Testis (tissue), 3 donors: ENCODE data around the gene NPAS2. TPM values are rescaled to one million over a fixed set of nuclear protein-coding genes. Genes with fewer than 3 reads are reported as not detected.

Experiments
- DNase-seq: peaks from one replicate; pipeline ENCODE4 v3.0.0-alpha.2; 2019
- H3K27ac ChIP-seq, 2 donors: fragments of 200-600 bp; sonication (generic); one replicate each; pipeline ENCODE4 v1.5.1; 2019
- H3K27me3 ChIP-seq: fragments of 200-600 bp; sonication (generic); one replicate; pipeline ENCODE4 v1.5.1; 2019
- H3K36me3 ChIP-seq: fragments of 200-600 bp; sonication (generic); one replicate; pipeline ENCODE4 v1.5.1; 2017; ENCODE audit warnings: low read depth; ENCODE audit errors: missing control alignments
- H3K4me1 ChIP-seq: fragments of 200-600 bp; sonication (generic); one replicate; pipeline ENCODE4 v1.5.1; 2019
- H3K4me3 ChIP-seq, 2 donors: fragments of 200-600 bp; sonication (generic); one replicate each; pipeline ENCODE4 v1.5.1; 2017 to 2019
- H3K9me3 ChIP-seq: fragments of 200-600 bp; sonication (generic); one replicate; pipeline ENCODE4 v1.5.1; 2017
- CTCF ChIP-seq, 3 experiments: fragments of 450-650 bp in 2 of 3; fragments of 200-600 bp in 1 of 3; sonication (generic) in 1 of 3; IDR thresholded peaks; one replicate each; pipeline ENCODE4 v1.5.1; 2016 to 2019; ENCODE audit warnings: antibody characterized with exemption in 3 of 3, mild to moderate bottlenecking in 2 of 3, moderate library complexity in 1 of 3
- POLR2A ChIP-seq: fragments of 450-650 bp; IDR thresholded peaks from one replicate; pipeline ENCODE4 v1.6.1; 2017; ENCODE audit warnings: antibody characterized with exemption, mild to moderate bottlenecking, moderate library complexity
- WGBS, 2 donors: methylation state at CpG; one replicate each; pipeline ENCODE4 v1.1.5; 2018; 5-methylcytosine and 5-hydroxymethylcytosine counted together
- intact Hi-C: fragments of 100-400 bp; cut with DNase I; formaldehyde crosslinking; loops from one replicate; pipeline ENCODE4 v1.15.1; 2023; ENCODE audit warnings: low total_unique reads
- polyA plus RNA-seq: library from polyadenylated mRNA; stranded (reverse); fragments of 350-450 nt; fragmentation: Illumina TruSeq; extraction: RNeasy Lipid Tissue Mini Kit (QIAGEN cat#74804); gene quantifications from one replicate; pipeline ENCODE4 v1.2.3, GENCODE V29; 2014; ENCODE audit warnings: low read depth, low replicate concordance; ENCODE audit not compliant: insufficient read depth
- total RNA-seq, 2 donors: library from RNA; depleted of rRNA; stranded (reverse); fragments of >200 nt; gene quantifications; one replicate each; pipeline ENCODE4 v1.2.3, GENCODE V29; 2016

Gene NPAS2
- total and polyA plus RNA-seq, 3 donors from 2014 or later: 20.4 to 64.2 (median 46.7) TPM

DNA sequence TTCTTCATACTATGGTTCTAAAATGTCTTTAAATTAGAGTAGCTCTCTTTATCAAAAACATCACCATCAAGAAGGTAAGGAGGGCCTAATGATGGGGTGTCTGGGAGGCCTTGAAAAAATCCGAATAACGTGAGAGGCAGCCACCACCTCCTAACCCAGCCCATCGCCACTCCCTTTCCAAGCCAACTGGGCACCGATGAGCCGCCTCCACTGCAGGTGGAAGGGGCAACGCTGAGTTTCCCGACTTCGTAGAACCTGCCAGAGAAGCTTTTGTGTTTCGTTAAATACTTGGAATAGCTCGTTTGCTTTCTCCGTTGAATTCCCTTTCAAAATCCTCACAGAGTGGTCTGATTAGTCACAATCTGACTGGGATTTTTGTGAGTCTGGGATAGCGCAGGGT, 160.1 kb downstream of the NPAS2 start:
- H3K4me1 ChIP-seq: peaks cover 6% of the 10 kb centered on the region
- TF ChIP-seq CTCF (IDR thresholded peaks at IDR 0.05) (no peak), POLR2A (no peak)
- WGBS, 2 donors: 91 to 93% methylated on average over 12 of the region's 12 CpGs
- H3K9me3 ChIP-seq: no peaks in the 10 kb centered on the region
- no peak overlapping the region for H3K27ac ChIP-seq
- DNase-seq: no peak
- no peak overlapping the region for H3K4me3 ChIP-seq
- no peaks in the 10 kb centered on the region for H3K36me3 ChIP-seq
- no peaks in the 10 kb centered on the region for H3K27me3 ChIP-seq
- intact Hi-C loops: loop anchor here (5.0 to 10.0 kb wide), 2 partner anchors 245 to 373 kb away; no protein-coding TSS in a partner anchor

- Histone ChIP-seq H3K9me3 (no peaks in the 10 kb centered on the region), H3K4me3 (no peak overlapping the region), H3K27ac (no peak overlapping the region), H3K27me3 (no peaks in the 10 kb centered on the region), H3K36me3 (no peaks in the 10 kb centered on the region), H3K4me1 (peaks cover 6% of the 10 kb centered on the region)
- WGBS, 2 donors: 88 to 90% methylated on average over 2 of the region's 2 CpGs
- intact Hi-C loops: loop anchor here (5.0 to 10.0 kb wide), 2 partner anchors 246 to 374 kb away; no protein-coding TSS in a partner anchor
- no peak for DNase-seq
- no peak for TF ChIP-seq POLR2A
- no peak for TF ChIP-seq CTCF (IDR thresholded peaks at IDR 0.05)
Observed at GRCh38 chr2:100981011-100981410, 161.1 kb downstream of the NPAS2 start.

DNA sequence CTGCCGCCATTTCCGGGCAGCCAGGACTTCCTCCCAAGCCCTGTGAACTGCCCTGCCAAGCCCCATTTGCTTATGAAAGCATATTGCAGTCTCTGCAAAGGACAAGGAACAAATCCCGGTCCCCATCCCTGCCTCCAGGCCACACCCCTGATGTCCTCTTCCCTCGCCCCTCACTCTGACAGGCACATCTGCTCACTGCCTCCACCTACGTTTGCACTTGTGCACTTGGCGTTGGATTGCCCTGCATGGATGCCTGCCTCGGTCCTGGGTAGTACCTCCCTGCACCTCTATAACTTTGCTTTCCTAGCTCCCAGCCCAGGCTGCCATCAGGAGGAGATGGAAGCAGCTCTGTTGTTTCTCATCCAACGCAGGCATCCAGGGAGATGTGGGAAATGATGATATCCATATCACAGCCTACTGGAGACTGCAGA, 162.5 kb downstream of the NPAS2 start:
- WGBS, 2 donors: 80 to 94% methylated on average over 6 to 8 of the region's 8 CpGs
- intact Hi-C loops: loop anchor here (5.0 to 10.0 kb wide), 2 partner anchors 248 to 375 kb away; no protein-coding TSS in a partner anchor

GRCh38 chr2:100983201-100983600, 163.3 kb downstream of the NPAS2 start:
- TF ChIP-seq POLR2A: no peak
- no peak for TF ChIP-seq CTCF (IDR thresholded peaks at IDR 0.05)
- WGBS, 2 donors: 91 to 100% methylated on average over 8 to 12 of the region's 12 CpGs
- Histone ChIP-seq H3K4me1 (peaks cover 6% of the 10 kb centered on the region), H3K27me3 (no peaks in the 10 kb centered on the region), H3K4me3 (no peak overlapping the region), H3K36me3 (no peaks in the 10 kb centered on the region), H3K9me3 (no peaks in the 10 kb centered on the region), H3K27ac (peak overlapping the region in 1 of 2 donors; percentile 77)
- intact Hi-C loops: loop anchor here (5.0 to 10.0 kb wide), 2 partner anchors 248 to 376 kb away; no protein-coding TSS in a partner anchor
- DNase-seq: no peak

More for the DNA sequence above, 162.5 kb downstream of the NPAS2 start:
- Histone ChIP-seq H3K4me1 (peaks cover 6% of the 10 kb centered on the region), H3K27me3 (no peaks in the 10 kb centered on the region), H3K9me3 (no peaks in the 10 kb centered on the region), H3K27ac (no peak overlapping the region), H3K36me3 (no peaks in the 10 kb centered on the region), H3K4me3 (no peak overlapping the region)
- no peak for DNase-seq
- TF ChIP-seq CTCF (IDR thresholded peaks at IDR 0.05) (no peak), POLR2A (no peak)

- DNase-seq: no peak
- no peaks in the 10 kb centered on the region for H3K27me3 ChIP-seq
- WGBS, 2 donors: 63 to 72% methylated on average over 11 of the region's 11 CpGs
- no peak for TF ChIP-seq POLR2A
- no peak for TF ChIP-seq CTCF (IDR thresholded peaks at IDR 0.05)
- intact Hi-C loops: loop anchor here (5.0 to 10.0 kb wide), 2 partner anchors 249 to 376 kb away; no protein-coding TSS in a partner anchor
- H3K4me3 ChIP-seq: no peak overlapping the region
- no peaks in the 10 kb centered on the region for H3K36me3 ChIP-seq
- peak overlapping the region in 1 of 2 donors; percentile 77 for H3K27ac ChIP-seq
- H3K4me1 ChIP-seq: peaks cover 6% of the 10 kb centered on the region
- no peaks in the 10 kb centered on the region for H3K9me3 ChIP-seq
Observed at GRCh38 chr2:100983684-100984310, 163.9 kb downstream of the NPAS2 start.
